C4-2B (cell line): ENCODE results near the gene PSME4.

Source experiments
- ZFX ChIP-seq: fragments of 450-650 bp; IDR thresholded peaks from 2 replicates; pipeline ENCODE4 v1.6.1; 2017
- TF ChIP-seq, protein P1 (sequence below): fragments of 450-650 bp; conservative IDR thresholded peaks from 2 replicates; pipeline ENCODE4 v1.5.1; 2017; ENCODE audit warnings: mild to moderate bottlenecking

DNA sequence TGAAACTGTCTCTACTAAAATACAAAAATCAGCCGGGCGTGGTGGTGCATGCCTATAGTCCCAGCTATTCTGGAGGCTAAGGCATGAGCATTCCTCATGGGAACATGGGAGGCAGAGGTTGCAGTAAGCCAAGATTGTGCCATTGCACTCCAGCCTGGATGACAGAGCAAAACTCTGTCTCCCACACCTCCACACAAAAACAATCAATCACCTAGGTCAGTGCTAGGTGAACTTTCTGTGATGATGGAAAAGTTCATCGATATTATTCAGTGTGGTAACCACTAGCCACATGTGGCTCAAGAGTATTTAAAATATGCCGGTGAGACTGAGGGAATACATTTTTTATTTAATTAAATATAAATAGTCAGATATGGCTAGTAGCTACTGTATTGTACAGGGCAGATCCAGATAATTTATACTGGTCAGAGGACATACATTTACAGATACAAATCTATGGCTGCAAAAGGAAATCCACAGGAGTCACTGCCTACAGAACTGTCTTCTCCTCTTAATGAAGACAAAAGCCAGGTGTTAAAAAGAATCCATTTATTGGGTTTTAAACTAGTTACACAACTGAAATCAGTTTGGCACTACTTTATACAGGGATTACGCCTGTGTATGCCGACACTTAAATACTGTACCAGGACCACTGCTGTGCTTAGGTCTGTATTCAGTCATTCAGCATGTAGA is 107.1 kb downstream of the PSME4 start:
- TF ChIP-seq, protein P1, sequence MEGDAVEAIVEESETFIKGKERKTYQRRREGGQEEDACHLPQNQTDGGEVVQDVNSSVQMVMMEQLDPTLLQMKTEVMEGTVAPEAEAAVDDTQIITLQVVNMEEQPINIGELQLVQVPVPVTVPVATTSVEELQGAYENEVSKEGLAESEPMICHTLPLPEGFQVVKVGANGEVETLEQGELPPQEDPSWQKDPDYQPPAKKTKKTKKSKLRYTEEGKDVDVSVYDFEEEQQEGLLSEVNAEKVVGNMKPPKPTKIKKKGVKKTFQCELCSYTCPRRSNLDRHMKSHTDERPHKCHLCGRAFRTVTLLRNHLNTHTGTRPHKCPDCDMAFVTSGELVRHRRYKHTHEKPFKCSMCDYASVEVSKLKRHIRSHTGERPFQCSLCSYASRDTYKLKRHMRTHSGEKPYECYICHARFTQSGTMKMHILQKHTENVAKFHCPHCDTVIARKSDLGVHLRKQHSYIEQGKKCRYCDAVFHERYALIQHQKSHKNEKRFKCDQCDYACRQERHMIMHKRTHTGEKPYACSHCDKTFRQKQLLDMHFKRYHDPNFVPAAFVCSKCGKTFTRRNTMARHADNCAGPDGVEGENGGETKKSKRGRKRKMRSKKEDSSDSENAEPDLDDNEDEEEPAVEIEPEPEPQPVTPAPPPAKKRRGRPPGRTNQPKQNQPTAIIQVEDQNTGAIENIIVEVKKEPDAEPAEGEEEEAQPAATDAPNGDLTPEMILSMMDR = no peak
- TF ChIP-seq ZFX = no peak
